Tongue (tissue), 2 donors: ENCODE measurements around the gene BCAS3. TPM values are rescaled to one million over a fixed set of nuclear protein-coding genes. Genes with fewer than 3 reads are reported as not detected.
"Not testable (repeated sequence)": the region's sequence is repeated elsewhere in the genome, so short reads cannot be mapped to it uniquely, and the experiment has no call there.

Experiments
- DNase-seq: peaks from one replicate; pipeline ENCODE4 v3.0.0-alpha.2; 2015
- total RNA-seq: library from RNA; depleted of rRNA; stranded (reverse); fragments of >200 nt; gene quantifications from one replicate; pipeline ENCODE4 v1.2.3, GENCODE V29; 2014

BCAS3 gene
- total RNA-seq, 1 donor from 2014 or later = 40.2 TPM

GRCh38 chr17:60888812-60889709 is 211.4 kb downstream of the BCAS3 start:
- DNase-seq = no peak

DNA sequence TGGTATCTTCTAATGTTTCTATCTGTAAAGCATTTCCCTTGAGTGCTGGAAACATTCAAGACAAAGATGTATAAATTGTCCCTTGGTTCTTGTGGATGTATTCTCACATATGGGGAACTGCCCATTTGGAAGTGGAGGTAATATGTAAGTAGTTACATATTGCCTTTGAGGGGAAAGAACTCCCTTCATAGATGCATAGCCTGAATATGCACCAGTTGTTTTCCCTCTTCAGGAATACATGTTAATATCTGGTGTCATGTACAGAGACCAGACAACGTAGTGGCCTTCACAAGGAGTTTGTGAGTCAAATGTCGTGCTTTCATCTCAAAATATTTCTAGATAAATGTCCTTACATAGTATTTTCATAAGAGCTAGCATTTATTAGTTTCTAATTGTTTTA is 213.5 kb downstream of the BCAS3 start:
- DNase-seq = no peak

GRCh38 chr17:60893475-60893874 is 215.8 kb downstream of the BCAS3 start:
- no peak for DNase-seq

- DNase-seq = no peak
These were observed 219.3 kb downstream of the BCAS3 start for GRCh38 chr17:60896996-60897395.

DNA sequence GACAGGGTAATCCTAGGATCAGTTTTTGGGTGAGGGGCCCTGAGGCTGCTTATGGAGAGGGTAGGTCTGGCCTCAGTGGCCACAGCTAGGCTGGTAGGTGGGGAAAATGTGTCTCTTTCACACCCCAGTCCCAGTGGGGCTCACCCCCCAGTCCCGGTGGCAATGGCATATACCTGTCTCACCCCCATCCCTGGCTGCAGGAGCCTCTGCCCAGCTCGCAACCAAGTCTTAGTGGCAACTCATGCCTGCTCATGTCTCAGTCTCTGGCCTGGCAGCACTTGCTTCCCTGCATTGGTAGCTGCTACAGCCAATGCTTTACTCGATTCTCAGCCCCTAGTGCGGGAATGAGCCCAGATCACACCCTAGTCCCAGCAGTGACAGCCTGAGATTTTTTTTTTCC is 221.5 kb downstream of the BCAS3 start:
- DNase-seq = no peak

DNA sequence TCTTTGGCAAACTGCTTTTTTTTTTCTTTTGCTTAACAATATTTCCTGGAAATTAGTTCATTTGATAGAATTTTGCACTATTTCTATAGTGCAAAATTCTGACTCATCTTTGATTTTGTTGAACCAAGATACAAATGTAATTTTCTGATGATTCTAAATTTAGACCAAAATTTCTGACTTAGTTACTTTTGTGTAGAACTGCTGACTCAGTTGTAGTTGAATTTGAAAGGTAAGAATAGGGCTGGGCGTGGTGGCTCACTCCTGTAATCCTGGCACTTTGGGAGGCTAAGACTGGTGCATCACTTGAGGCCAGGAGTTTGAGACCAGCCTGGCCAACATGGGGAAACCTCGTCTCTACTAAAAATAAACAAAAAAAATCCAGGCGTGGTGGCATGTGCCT is 223.0 kb downstream of the BCAS3 start:
- no peak for DNase-seq

DNA sequence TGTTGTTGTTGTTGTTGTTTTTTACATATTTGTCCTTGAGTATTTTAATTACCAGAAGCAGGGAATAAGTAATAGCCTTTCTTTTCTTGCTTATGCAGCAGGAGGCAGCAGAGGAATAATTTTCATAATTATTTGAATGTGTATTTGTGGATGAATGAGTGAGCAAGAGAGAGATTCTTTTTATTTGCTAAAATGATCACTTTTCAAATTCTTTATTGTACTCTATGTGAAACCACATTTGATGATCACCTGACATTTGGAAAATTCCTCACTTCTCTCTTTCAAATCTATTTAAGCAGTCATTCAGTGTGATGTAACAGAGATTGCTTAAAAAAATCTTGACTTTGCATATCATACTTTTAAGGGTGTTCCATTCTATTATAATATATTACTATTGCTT is 223.6 kb downstream of the BCAS3 start:
- DNase-seq = no peak

DNA sequence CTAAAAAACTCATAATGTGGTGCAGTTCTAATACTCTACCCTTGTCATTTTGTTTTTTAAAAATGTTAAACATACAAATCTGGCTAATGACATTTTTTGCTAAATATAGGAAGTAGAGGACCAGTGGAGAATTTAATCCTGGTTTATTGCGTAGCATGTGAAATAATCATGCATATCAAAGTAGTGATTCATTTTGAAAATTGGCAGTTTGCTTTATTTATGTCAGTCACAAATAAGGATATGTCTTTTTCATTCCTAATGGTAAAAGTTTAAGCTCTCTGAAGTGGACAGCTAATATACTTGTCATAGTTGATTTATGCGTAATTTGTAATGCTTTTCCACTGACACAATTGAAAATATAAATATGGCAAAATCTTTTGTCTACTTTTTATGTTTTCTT is 224.2 kb downstream of the BCAS3 start:
- no peak for DNase-seq

- no peak for DNase-seq
These were observed 224.7 kb downstream of the BCAS3 start for GRCh38 chr17:60902399-60902798.

DNA sequence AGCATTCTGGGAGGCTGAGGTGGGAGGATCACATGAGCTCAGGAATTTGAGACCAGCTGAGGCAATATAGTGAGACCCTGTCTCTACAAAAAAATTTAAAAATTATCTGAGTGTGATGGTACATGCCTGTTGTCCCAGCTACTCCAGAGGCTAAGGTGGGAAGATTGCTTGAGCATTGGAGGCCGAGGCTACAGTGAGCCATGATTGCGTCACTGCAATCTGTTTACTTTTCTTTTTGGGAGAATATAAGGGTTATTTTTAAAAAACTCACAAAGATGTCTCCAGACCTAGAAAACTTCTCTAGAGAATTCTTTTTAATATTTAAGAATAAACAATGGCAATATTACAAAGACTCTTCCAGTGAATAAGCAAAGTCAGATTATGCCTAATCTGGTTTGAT is 226.9 kb downstream of the BCAS3 start:
- DNase-seq = no peak

- no peak for DNase-seq
These were observed 228.1 kb downstream of the BCAS3 start for GRCh38 chr17:60905709-60906108.

DNA sequence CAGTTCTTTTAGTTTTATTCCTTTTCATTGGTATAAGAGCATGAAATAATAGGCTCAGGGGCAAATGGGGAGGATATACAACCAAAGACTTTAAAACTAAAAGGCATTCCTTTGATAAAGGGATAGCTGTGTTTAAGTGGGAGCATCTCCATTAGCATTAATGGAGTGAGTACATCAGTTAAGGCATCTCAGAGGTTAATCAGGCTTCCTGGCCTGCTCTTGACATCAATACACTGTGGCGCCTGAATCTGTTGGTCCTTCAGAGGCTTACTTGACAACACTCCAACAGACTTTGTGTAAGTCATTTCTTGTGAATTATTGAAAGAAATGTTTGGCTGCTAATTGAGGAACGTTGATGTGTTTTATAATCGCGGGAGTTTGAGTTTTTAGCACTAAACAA is 230.7 kb downstream of the BCAS3 start:
- DNase-seq = no peak

DNA sequence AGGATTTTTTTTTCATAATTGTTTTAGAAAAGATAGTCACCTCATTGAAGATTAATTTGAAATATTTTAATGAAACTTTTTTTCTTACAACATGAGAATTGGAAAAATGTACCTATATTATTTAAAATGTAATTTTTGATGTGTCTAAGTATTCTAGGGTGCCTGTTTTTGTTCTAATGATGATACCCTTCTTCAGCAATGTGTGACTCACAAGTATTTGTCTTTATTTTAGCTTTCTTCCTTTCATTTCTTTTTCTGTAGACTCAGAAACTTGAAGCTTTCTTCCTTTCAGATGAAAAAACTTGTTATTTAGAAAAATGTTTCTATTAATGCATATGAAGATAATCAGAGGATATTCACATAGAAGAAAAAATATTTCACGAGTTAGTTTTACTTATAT is 231.8 kb downstream of the BCAS3 start:
- DNase-seq = no peak

- DNase-seq = no peak
These were observed 232.8 kb downstream of the BCAS3 start for GRCh38 chr17:60910415-60910814.

DNA sequence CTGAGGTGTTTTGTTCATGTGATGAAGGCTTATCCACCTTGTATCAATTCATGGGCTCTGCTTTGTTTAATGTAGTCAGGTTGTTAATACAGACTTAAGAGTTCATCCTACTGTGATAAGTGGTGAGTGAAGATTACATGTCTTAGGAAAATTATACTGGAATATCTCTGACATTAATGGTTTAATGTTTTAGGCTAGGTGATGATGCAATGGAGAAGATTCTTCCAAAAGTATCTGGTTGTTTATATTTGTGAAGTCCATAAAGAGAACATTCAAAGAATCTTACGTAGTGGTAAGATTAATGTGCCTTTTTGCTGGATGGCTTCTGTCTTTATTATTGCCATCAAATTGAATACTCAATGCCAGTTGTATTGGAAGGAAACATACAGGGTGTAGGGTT is 236.4 kb downstream of the BCAS3 start:
- DNase-seq = no peak

DNA sequence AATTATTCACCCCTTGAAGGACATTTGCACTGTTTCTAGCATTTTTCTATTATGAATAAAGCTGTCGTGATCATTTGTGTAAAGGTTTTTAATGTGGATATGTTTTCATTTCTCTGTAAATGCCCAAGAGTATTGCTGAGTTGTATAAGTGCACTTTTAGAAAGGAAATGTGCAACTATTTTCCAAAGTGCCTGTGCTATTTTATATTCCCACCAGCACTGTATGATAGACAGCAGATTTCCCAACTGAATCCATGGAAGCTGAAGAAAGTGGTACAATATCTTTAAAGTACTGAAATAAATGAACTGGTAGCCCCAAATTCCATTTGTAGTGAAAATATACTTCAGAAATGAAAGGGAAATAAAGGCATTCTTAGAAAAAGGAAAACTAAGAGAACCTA is 238.4 kb downstream of the BCAS3 start:
- no peak for DNase-seq

DNA sequence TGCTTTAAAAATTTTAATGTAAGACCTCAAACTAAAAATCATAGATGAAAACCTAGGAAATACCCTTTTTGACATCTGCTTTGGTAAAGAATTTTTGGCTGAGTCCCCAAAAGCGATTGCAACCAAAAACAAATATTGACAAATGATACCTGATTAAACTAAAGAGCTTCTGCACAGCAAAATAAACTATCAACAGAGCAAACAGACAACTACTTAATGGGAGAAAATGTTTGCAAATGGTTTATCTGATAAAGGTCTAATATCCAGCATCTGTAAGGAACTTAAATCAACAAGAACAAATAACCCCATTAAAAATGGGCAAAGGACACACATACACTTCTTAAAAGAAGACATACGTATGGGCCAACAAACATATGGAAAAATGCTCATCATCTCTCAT is 242.5 kb downstream of the BCAS3 start:
- DNase-seq = no peak

DNA sequence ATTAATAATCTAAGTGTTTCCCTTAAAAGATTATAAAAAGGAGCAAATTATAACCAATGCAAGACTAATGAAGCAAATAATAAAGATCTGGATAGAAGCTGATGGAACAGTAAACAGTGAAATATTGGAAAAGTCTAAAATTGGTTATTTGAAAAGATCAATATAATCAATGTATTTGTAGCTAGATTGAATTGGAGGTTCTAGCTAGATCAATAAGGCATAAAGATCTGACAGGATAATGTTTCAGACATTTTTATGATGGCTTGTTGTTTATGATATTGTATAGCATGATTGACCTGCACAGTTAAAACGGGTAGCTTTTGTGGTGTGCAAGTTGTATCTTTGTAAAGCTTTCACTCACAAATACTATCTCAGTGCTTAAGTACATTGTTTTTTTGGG is 245.3 kb downstream of the BCAS3 start:
- no peak for DNase-seq

GRCh38 chr17:60926466-60927183 is 249.0 kb downstream of the BCAS3 start:
- no peak for DNase-seq

DNA sequence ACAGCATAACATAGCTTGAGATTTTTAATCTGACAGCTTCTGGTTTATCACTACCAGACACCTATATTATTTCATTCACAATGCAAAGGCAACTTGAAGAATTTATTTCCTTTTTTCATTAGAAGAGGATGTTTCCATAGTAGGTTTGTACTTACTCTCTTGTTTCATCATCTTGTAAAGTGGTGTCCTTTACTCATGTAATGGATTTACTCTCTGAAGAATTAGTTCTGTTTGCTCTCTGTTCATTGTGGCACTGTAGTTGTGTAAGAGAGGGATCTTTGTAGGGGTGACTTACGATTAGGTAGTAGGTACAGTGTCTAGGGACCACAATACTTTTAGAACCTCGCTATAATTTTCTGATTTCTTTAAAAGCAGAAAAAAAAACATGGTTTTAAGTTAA is 256.1 kb downstream of the BCAS3 start:
- DNase-seq = no peak

- DNase-seq = no peak
These were observed 257.1 kb downstream of the BCAS3 start for GRCh38 chr17:60934723-60935122.

- DNase-seq = not testable (repeated sequence)
These were observed 258.3 kb downstream of the BCAS3 start for GRCh38 chr17:60935991-60936390.

GRCh38 chr17:60939318-60939717 is 261.7 kb downstream of the BCAS3 start:
- DNase-seq = no peak

- DNase-seq = peak; percentile 55
These were observed 263.4 kb downstream of the BCAS3 start for GRCh38 chr17:60941028-60941427.
